ENCODE results near the gene PIGC.

PIGC gene

DNA sequence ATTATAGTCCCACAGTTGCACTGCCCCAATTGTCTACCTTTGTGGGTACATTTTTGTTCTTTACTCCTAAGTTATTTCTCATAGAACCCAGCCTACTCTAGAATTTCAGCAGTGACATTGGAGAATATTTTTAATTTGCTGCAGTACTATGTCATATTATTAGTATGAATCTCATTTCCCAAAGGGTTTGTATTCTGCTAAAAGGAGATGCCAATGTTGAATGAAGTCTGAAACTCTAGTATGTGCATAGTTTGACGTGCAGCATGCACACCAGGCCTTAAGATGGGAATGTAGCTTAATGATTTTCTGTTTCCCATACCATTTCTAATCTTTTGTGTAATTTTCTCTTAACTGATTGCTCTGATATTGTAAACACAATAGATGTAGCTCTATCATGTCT is 33.8 kb downstream of the PIGC start:
- TF ChIP-seq, protein P1, sequence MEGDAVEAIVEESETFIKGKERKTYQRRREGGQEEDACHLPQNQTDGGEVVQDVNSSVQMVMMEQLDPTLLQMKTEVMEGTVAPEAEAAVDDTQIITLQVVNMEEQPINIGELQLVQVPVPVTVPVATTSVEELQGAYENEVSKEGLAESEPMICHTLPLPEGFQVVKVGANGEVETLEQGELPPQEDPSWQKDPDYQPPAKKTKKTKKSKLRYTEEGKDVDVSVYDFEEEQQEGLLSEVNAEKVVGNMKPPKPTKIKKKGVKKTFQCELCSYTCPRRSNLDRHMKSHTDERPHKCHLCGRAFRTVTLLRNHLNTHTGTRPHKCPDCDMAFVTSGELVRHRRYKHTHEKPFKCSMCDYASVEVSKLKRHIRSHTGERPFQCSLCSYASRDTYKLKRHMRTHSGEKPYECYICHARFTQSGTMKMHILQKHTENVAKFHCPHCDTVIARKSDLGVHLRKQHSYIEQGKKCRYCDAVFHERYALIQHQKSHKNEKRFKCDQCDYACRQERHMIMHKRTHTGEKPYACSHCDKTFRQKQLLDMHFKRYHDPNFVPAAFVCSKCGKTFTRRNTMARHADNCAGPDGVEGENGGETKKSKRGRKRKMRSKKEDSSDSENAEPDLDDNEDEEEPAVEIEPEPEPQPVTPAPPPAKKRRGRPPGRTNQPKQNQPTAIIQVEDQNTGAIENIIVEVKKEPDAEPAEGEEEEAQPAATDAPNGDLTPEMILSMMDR (IDR thresholded peaks at IDR 0.05; ENCODE audit: low read depth, low read length, missing control alignments): no peak
- in situ Hi-C loops (cut with HindIII; ENCODE audit: low pct_ligation_motif_present, low sequenced_read_pairs): loop anchor here (25.0 kb wide), 1 partner anchor 398 kb away; no protein-coding TSS in a partner anchor
- Histone ChIP-seq H3K36me3 (replicated peaks) (no peaks in the 10 kb centered on the region), H3K4me3 (ENCODE audit: low read depth, low read length) (no peak overlapping the region), H3K27me3 (replicated peaks) (no peaks in the 10 kb centered on the region), H3K27ac (no peak overlapping the region)
- DNase-seq: no peak

DNA sequence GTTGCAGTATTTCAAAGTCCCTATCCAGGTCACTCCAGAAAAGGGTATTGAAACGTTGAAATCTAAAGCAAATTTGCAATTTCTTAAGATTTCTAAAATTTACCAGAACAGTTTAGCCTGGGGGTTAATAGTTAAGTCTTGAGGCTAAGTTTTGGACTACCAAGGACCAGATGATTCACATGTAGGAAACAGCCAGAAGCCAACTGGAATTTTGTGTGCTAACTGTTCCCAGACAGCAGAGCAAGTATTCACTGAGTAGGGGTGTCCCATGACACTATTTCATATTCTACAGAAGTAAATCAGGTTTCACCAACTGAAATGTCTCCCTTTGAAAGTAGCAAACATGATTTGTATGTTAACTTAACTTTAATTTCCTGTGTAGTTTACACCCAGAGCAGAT is 34.9 kb downstream of the PIGC start:
- Histone ChIP-seq H3K27me3 (replicated peaks) (no peaks in the 10 kb centered on the region), H3K4me3 (ENCODE audit: low read depth, low read length) (no peak overlapping the region), H3K27ac (no peak overlapping the region), H3K36me3 (replicated peaks) (no peaks in the 10 kb centered on the region)
- no peak for DNase-seq
- in situ Hi-C loops (cut with HindIII; ENCODE audit: low pct_ligation_motif_present, low sequenced_read_pairs): loop anchor here (25.0 kb wide), 1 partner anchor 397 kb away; no protein-coding TSS in a partner anchor
- TF ChIP-seq, protein P1 (IDR thresholded peaks at IDR 0.05; ENCODE audit: low read depth, low read length, missing control alignments): no peak

DNA sequence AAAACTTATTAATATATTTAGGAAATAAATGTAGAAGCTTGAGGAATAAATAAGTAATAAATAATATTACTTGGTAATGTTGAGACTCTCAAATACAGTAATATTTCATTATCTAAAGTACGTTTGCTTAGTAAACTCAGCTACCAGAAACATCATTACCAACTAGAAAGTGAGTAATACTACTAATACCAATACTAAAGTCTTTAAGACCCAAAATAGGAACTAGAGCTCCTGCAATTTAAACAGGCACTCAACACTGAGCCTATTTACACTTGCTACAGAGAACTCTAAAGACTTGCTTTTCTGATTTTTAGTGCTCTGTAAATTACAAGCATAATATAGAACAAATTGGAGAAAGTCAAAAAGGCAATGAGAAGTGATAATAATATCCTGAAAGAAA is 36.9 kb downstream of the PIGC start:
- H3K36me3 ChIP-seq (replicated peaks): no peaks in the 10 kb centered on the region
- no peaks in the 10 kb centered on the region for H3K27me3 ChIP-seq (replicated peaks)
- DNase-seq: no peak
- in situ Hi-C loops (cut with HindIII; ENCODE audit: low pct_ligation_motif_present, low sequenced_read_pairs): loop anchor here (25.0 kb wide), 1 partner anchor 395 kb away; no protein-coding TSS in a partner anchor
- H3K4me3 ChIP-seq (ENCODE audit: low read depth, low read length): no peak overlapping the region
- no peak overlapping the region for H3K27ac ChIP-seq
- TF ChIP-seq, protein P1 (IDR thresholded peaks at IDR 0.05; ENCODE audit: low read depth, low read length, missing control alignments): no peak

DNA sequence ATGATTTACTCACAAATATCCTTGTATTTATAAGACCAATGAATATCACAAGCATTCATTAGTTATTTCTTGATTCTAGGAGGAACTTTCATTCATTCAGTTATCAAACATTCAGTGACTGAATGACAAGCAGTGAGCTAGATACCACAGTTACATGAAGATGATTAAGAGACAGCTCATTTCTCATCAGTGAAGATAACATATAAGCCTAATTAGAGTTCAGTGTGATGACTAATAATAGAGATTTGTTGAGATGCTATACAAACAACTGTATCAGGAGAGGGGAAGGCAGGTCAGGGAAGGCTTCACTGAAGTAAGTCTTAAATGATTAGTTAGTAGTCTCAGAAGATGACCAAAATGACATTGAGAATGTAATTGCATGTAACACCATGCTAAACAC is 38.0 kb downstream of the PIGC start:
- no peak overlapping the region for H3K4me3 ChIP-seq (ENCODE audit: low read depth, low read length)
- TF ChIP-seq, protein P1 (IDR thresholded peaks at IDR 0.05; ENCODE audit: low read depth, low read length, missing control alignments): no peak
- in situ Hi-C loops (cut with HindIII; ENCODE audit: low pct_ligation_motif_present, low sequenced_read_pairs): loop anchor here (25.0 kb wide), 1 partner anchor 394 kb away; no protein-coding TSS in a partner anchor
- H3K36me3 ChIP-seq (replicated peaks): no peaks in the 10 kb centered on the region
- H3K27ac ChIP-seq: no peak overlapping the region
- no peaks in the 10 kb centered on the region for H3K27me3 ChIP-seq (replicated peaks)
- DNase-seq: no peak

DNA sequence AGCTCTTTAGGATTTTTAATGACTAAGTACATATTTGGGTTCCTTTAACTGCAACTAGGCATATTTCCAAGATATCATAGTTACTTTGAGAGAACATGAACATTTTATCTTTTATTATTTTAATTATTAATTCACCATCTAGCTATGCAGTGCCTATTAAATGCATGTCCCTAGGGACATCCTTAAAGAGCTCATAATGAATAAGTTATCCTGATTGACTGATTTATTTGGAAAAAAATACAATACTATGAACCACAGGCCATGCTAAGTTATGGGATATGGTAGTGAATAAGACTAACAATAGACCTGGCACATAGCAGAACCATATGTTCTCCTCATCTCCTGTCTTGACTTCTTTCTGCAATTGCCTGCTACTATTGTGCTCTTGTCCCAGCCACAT is 39.7 kb downstream of the PIGC start:
- Histone ChIP-seq H3K27ac (no peak overlapping the region), H3K27me3 (replicated peaks) (no peaks in the 10 kb centered on the region), H3K36me3 (replicated peaks) (no peaks in the 10 kb centered on the region), H3K4me3 (ENCODE audit: low read depth, low read length) (no peak overlapping the region)
- DNase-seq: no peak
- in situ Hi-C loops (cut with HindIII; ENCODE audit: low pct_ligation_motif_present, low sequenced_read_pairs): loop anchor here (25.0 kb wide), 1 partner anchor 392 kb away; no protein-coding TSS in a partner anchor
- TF ChIP-seq, protein P1 (IDR thresholded peaks at IDR 0.05; ENCODE audit: low read depth, low read length, missing control alignments): no peak
